Left kidney (tissue), 2 donors: ENCODE measurements around the gene PRICKLE2. TPM values are rescaled to one million over a fixed set of nuclear protein-coding genes. Genes with fewer than 3 reads are reported as not detected.

Source experiments
- DNase-seq: peaks from one replicate; pipeline ENCODE4 v3.0.0-alpha.2; 2013
- polyA plus RNA-seq: library from polyadenylated mRNA; unstranded; fragments of 120-200 nt; gene quantifications from one replicate; pipeline ENCODE4 v1.2.1, GENCODE V29; 2013; ENCODE audit not compliant: insufficient read length

The PRICKLE2 gene
- polyA plus RNA-seq, 1 donor, result 18.5 TPM

- no peak for DNase-seq
Observed at GRCh38 chr3:64254443-64254842, 29.2 kb upstream of the PRICKLE2 start.

- DNase-seq, result no peak
Observed at GRCh38 chr3:64253689-64254088, 28.4 kb upstream of the PRICKLE2 start.

- no peak for DNase-seq
Observed at GRCh38 chr3:64251019-64251418, 25.8 kb upstream of the PRICKLE2 start.

GRCh38 chr3:64247991-64248646 lies 22.9 kb upstream of the PRICKLE2 start:
- no peak for DNase-seq

- no peak for DNase-seq
Observed at GRCh38 chr3:64244011-64244942, 19.0 kb upstream of the PRICKLE2 start.

GRCh38 chr3:64242435-64242834 lies 17.2 kb upstream of the PRICKLE2 start:
- DNase-seq, result peak; percentile 79

- DNase-seq, result no peak
Observed at GRCh38 chr3:64240959-64241358, 15.7 kb upstream of the PRICKLE2 start.

- no peak for DNase-seq
Observed at GRCh38 chr3:64240396-64240795, 15.1 kb upstream of the PRICKLE2 start.

- DNase-seq, result no peak
Observed at GRCh38 chr3:64239841-64240240, 14.6 kb upstream of the PRICKLE2 start.

- no peak for DNase-seq
Observed at GRCh38 chr3:64238971-64239667, 13.9 kb upstream of the PRICKLE2 start.

- no peak for DNase-seq
Observed at GRCh38 chr3:64237083-64237482, 11.8 kb upstream of the PRICKLE2 start.

GRCh38 chr3:64235605-64236004 lies 10.3 kb upstream of the PRICKLE2 start:
- DNase-seq, result no peak

GRCh38 chr3:64234571-64234970 lies 9.3 kb upstream of the PRICKLE2 start:
- DNase-seq, result no peak

GRCh38 chr3:64232821-64233220 lies 7.6 kb upstream of the PRICKLE2 start:
- DNase-seq, result no peak

GRCh38 chr3:64229903-64230302 lies 4.6 kb upstream of the PRICKLE2 start:
- DNase-seq, result no peak

- no peak for DNase-seq
Observed at GRCh38 chr3:64228110-64228509, 2.8 kb upstream of the PRICKLE2 start.

GRCh38 chr3:64226730-64227129 lies 1.5 kb upstream of the PRICKLE2 start:
- DNase-seq, result no peak

GRCh38 chr3:64225695-64226499 lies 631 bp upstream of the PRICKLE2 start:
- DNase-seq, result no peak

- no peak for DNase-seq
Observed at GRCh38 chr3:64223791-64224745, 1.2 kb downstream of the PRICKLE2 start.

GRCh38 chr3:64222501-64223111 lies 2.7 kb downstream of the PRICKLE2 start:
- no peak for DNase-seq
